Gastroesophageal sphincter (tissue), 3 donors: ENCODE data around the gene TXLNB.

Experiments
- EP300 ChIP-seq: sonication (generic); formaldehyde crosslinking; IDR thresholded peaks from one replicate; pipeline ENCODE4 v1.6.1; 2017; ENCODE audit warnings: antibody characterized with exemption, mild to moderate bottlenecking
- POLR2A ChIP-seq, 2 donors: fragments of 450-650 bp; IDR thresholded peaks; one replicate each; pipeline ENCODE4 v1.6.1; 2017; ENCODE audit warnings: antibody characterized with exemption in 2 of 2, mild to moderate bottlenecking in 2 of 2, moderate library complexity in 1 of 2
- TF ChIP-seq, protein P1 (sequence below), 4 experiments: fragments of 200-600 bp in 2 of 4; fragments of 450-650 bp in 2 of 4; sonication (generic) in 1 of 4; IDR thresholded peaks; one replicate each; pipeline ENCODE4 v1.5.1; 2017 to 2019; ENCODE audit warnings: antibody characterized with exemption in 4 of 4, mild to moderate bottlenecking in 2 of 4, moderate library complexity in 2 of 4

GRCh38 chr6:139308286-139308916 is 16.6 kb upstream of the TXLNB start:
- no peak for TF ChIP-seq POLR2A (IDR thresholded peaks at IDR 0.05)
- TF ChIP-seq EP300 = no peak
- TF ChIP-seq, protein P1, sequence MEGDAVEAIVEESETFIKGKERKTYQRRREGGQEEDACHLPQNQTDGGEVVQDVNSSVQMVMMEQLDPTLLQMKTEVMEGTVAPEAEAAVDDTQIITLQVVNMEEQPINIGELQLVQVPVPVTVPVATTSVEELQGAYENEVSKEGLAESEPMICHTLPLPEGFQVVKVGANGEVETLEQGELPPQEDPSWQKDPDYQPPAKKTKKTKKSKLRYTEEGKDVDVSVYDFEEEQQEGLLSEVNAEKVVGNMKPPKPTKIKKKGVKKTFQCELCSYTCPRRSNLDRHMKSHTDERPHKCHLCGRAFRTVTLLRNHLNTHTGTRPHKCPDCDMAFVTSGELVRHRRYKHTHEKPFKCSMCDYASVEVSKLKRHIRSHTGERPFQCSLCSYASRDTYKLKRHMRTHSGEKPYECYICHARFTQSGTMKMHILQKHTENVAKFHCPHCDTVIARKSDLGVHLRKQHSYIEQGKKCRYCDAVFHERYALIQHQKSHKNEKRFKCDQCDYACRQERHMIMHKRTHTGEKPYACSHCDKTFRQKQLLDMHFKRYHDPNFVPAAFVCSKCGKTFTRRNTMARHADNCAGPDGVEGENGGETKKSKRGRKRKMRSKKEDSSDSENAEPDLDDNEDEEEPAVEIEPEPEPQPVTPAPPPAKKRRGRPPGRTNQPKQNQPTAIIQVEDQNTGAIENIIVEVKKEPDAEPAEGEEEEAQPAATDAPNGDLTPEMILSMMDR (IDR thresholded peaks at IDR 0.05) = no peak
